Heart right ventricle (tissue), 16 donors: ENCODE measurements around the gene BFSP1. TPM values are rescaled to one million over a fixed set of nuclear protein-coding genes. Genes with fewer than 3 reads are reported as not detected.

Experiments used
- ATAC-seq, 8 donors: fragments of 200-7000 bp; cut with Tn5 transposase; one replicate each; pipeline ENCODE4 v1.9.1; 2020; ENCODE audit warnings: mild to moderate bottlenecking in 8 of 8, moderate library complexity in 8 of 8, moderate number of reproducible peaks in 1 of 8
- DNase-seq, 2 donors: peaks; one replicate each; pipeline ENCODE4 v3.0.0-alpha.2; 2020
- H3K27ac ChIP-seq, 10 donors: fragments of 200-600 bp; sonication (generic) in 2 of 10; one replicate each; pipeline versions ENCODE4 v1.5.0 to v1.8.0; 2020 to 2022; ENCODE audit warnings: mild to moderate bottlenecking in 3 of 10
- H3K27me3 ChIP-seq, 7 donors: fragments of 200-600 bp; one replicate each; pipeline ENCODE4 v1.8.0; 2021 to 2022; ENCODE audit warnings: mild to moderate bottlenecking in 2 of 7
- H3K36me3 ChIP-seq, 9 donors: fragments of 200-600 bp; sonication (generic) in 1 of 9; one replicate each; pipeline versions ENCODE4 v1.5.0 to v1.8.0; 2020 to 2022; ENCODE audit warnings: mild to moderate bottlenecking in 2 of 9
- H3K4me1 ChIP-seq, 9 donors: fragments of 200-600 bp; sonication (generic) in 1 of 9; one replicate each; pipeline versions ENCODE4 v1.5.0 to v1.8.0; 2020 to 2022; ENCODE audit warnings: mild to moderate bottlenecking in 4 of 9
- H3K4me3 ChIP-seq, 10 donors: fragments of 200-600 bp; sonication (generic) in 2 of 10; one replicate each; pipeline versions ENCODE4 v1.5.0 to v1.8.0; 2020 to 2022; ENCODE audit warnings: mild to moderate bottlenecking in 7 of 10, moderate library complexity in 2 of 10
- H3K9me3 ChIP-seq, 11 donors: fragments of 200-600 bp in 10 of 11; sonication (generic) in 2 of 11; one replicate each; pipeline versions ENCODE4 v1.5.0 to v1.8.0; 2013 to 2022; ENCODE audit warnings: mild to moderate bottlenecking in 2 of 11, control low read depth in 1 of 11, moderate library complexity in 1 of 11
- WGBS, 2 donors: extraction: QIAGEN DNeasy Blood & Tissue Kit; methylation state at CpG; one replicate each; pipeline ENCODE4 v1.1.7; 2013; ENCODE audit warnings: inconsistent platforms in 1 of 2; 5-methylcytosine and 5-hydroxymethylcytosine counted together
- intact Hi-C, 10 donors: fragments of 100-400 bp; cut with DNase I; formaldehyde crosslinking; loops; one replicate each; pipeline versions ENCODE4 v1.11.1 to v1.14.2; 2022
- polyA plus RNA-seq, 2 donors: library from polyadenylated mRNA; stranded (reverse); fragments of 200-250 nt; gene quantifications; one replicate each; pipeline ENCODE4 v1.2.3, GENCODE V29; 2013
- total RNA-seq, 10 donors: library from RNA; stranded (reverse); fragmentation: NEBNext Ultra II Directional in 3 of 10; extraction: Animal tissue kit (Norgen Biotek cat#: 25700) in 3 of 10; gene quantifications; one replicate each; pipeline versions ENCODE4 v1.2.1 to v1.2.4, GENCODE V29; 2021 to 2023
- TF ChIP-seq, protein P1 (sequence below), 9 donors: fragments of 200-600 bp; sonication (generic) in 2 of 9; IDR thresholded peaks; one replicate each; pipeline versions ENCODE4 v1.5.0 to v1.8.0; 2021 to 2022; ENCODE audit warnings: antibody characterized with exemption in 9 of 9, mild to moderate bottlenecking in 5 of 9, moderate library complexity in 1 of 9
- donor health status: Arrhythmogenic right ventricular cardiomyopathy.
- donor health status: ischemic (EF 13 %, LVEDD 7.1; RV severe dilation, severe dysfunction).
- donor health status: healthy with polysubstance abuse.
- donor health status: DM: no; HTN: yes; CAD: no.
- donor health status: DM: no; HTN: no; CAD: no.
- donor health status: ischemic (EF 25% LVEDD 6.9; RV normal size, moderate dysfunction).
- donor health status: ischemic (EF 25% LVEDD 5.7; RV mildly dilated, moderate dysfunction).
- donor health status: healthy.
- donor health status: DM: yes; HTN: yes; CAD: no.
- donor health status: Ischemic cardiomyopathy.
- donor health status: ischemic (EF 35%, LVEDD 5.7; RV mildly dilated, moderate dysfunction).
- donor health status: nonischemic (EF 11% LVEDD 7.7; RV severe dilation, severe dysfunction).
- donor health status: DM: yes; HTN: yes; CAD: no.
- donor health status: PGD.
- donor health status: ischemic (EF 29% LVEDD 5.4; RV normal size, mild dysfunction).
- donor health status: nonischemic (EF 23%, LVEDD 6.1; RV moderate dilation, normal function).

The BFSP1 gene
- total and polyA plus RNA-seq, 12 donors = 0.19 to 1.9 (median 0.61) TPM

DNA sequence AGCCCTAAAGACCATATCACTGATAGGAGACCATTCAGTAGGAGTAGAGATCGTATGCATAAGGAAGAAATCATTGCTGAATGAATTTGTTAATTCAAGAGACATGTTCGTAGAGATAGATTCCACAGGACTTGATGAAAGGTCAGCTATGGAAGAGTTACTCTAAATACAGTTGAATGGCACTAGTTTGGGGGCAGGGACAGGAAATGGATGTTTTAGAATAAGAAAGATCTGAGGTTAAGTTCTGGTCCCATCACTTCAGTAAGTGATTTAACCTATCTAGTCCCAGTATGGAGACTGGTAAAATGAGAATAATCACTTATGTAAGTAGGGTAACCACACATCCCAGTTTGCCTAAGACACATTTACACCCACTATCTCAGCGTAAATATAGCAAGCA is 2.9 kb upstream of the BFSP1 start:
- intact Hi-C loops = loop anchor here in 3 of 10 donors (10.0 kb wide), 2 partner anchors 361 to 371 kb away; no protein-coding TSS in a partner anchor
- no peaks in the 10 kb centered on the region for H3K9me3 ChIP-seq
- no peak overlapping the region for H3K27ac ChIP-seq
- no peaks in the 10 kb centered on the region for H3K36me3 ChIP-seq
- H3K4me3 ChIP-seq = no peak overlapping the region
- H3K4me1 ChIP-seq = peaks cover 0 to 25% (median 5%) of the 10 kb centered on the region in 9 donors
- TF ChIP-seq, protein P1, sequence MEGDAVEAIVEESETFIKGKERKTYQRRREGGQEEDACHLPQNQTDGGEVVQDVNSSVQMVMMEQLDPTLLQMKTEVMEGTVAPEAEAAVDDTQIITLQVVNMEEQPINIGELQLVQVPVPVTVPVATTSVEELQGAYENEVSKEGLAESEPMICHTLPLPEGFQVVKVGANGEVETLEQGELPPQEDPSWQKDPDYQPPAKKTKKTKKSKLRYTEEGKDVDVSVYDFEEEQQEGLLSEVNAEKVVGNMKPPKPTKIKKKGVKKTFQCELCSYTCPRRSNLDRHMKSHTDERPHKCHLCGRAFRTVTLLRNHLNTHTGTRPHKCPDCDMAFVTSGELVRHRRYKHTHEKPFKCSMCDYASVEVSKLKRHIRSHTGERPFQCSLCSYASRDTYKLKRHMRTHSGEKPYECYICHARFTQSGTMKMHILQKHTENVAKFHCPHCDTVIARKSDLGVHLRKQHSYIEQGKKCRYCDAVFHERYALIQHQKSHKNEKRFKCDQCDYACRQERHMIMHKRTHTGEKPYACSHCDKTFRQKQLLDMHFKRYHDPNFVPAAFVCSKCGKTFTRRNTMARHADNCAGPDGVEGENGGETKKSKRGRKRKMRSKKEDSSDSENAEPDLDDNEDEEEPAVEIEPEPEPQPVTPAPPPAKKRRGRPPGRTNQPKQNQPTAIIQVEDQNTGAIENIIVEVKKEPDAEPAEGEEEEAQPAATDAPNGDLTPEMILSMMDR (IDR thresholded peaks at IDR 0.05) = no peak
- H3K27me3 ChIP-seq = peaks cover 0 to 26% (median 0%) of the 10 kb centered on the region in 7 donors
- DNase-seq (no peak), ATAC-seq (no peak)
- 94% methylated on average over 3 of the region's 3 CpGs for WGBS, 2 donors

DNA sequence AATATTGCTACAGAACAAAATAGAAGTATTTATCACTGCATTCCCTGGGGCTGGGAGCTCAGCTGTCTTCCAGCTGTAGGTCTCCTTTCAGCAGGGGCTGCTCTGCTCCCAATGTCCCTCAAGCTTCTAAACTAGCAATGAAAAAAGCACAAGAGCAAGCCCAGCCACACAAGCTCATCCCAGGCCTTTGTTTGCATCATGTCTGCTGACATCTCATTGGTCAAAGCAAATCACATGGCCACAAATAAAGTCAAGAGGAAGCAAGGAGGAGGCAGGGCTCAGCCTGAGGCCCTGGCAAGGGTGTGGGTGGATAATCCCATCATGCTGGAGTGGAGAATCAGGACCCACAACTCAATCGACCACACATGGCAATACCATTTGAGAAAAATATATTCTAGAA is 2.2 kb upstream of the BFSP1 start:
- Histone ChIP-seq H3K36me3 (no peaks in the 10 kb centered on the region), H3K4me1 (peaks cover 0 to 25% (median 5%) of the 10 kb centered on the region in 9 donors), H3K27ac (no peak overlapping the region), H3K9me3 (no peaks in the 10 kb centered on the region), H3K27me3 (peaks cover 0 to 26% (median 0%) of the 10 kb centered on the region in 7 donors), H3K4me3 (no peak overlapping the region)
- DNase-seq (no peak), ATAC-seq (no peak)
- intact Hi-C loops = loop anchor here in 3 of 10 donors (10.0 kb wide), 2 partner anchors 361 to 371 kb away; no protein-coding TSS in a partner anchor
- 52 to 53% methylated on average over 1 of the region's 1 CpG for WGBS, 2 donors
- TF ChIP-seq, protein P1 (IDR thresholded peaks at IDR 0.05) = no peak

GRCh38 chr20:17531665-17532025 is 466 bp upstream of the BFSP1 start:
- intact Hi-C loops = loop anchor here in 3 of 10 donors (10.0 kb wide), 2 partner anchors 363 to 373 kb away; no protein-coding TSS in a partner anchor
- H3K9me3 ChIP-seq = no peaks in the 10 kb centered on the region

DNA sequence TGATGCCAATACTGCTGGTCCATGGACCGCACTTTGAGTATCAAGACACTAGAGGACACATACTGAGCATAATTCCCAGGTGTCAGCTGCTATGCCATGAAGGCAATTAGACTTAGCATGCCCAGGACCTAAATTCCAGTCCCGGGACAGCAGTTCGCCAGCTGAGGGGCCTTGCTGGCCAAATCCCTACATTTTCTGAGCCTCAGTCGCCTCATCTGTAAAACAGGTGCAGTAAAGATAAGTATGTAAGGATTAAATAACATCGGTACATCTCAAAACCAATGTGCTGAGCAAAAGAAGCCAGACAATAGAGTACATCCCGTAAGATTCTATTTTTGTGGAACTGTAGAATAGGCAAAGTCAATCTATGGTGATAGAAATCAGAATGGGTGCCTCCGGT is 1.0 kb downstream of the BFSP1 start:
- DNase-seq (no peak), ATAC-seq (no peak)
- H3K36me3 ChIP-seq = no peaks in the 10 kb centered on the region
- no peaks in the 10 kb centered on the region for H3K9me3 ChIP-seq
- peak overlapping the region in 1 of 10 donors; percentile 58 for H3K4me3 ChIP-seq
- no peak overlapping the region for H3K27ac ChIP-seq
- TF ChIP-seq, protein P1 (IDR thresholded peaks at IDR 0.05) = no peak
- WGBS, 2 donors = 90 to 92% methylated on average over 7 of the region's 7 CpGs
- peaks cover 0 to 21% (median 5%) of the 10 kb centered on the region in 9 donors for H3K4me1 ChIP-seq
- peaks cover 0 to 26% (median 0%) of the 10 kb centered on the region in 7 donors for H3K27me3 ChIP-seq
- intact Hi-C loops = loop anchor here in 3 of 10 donors (10.0 kb wide), 2 partner anchors 365 to 375 kb away; no protein-coding TSS in a partner anchor

More at GRCh38 chr20:17531665-17532025, 466 bp upstream of the BFSP1 start:
- H3K36me3 ChIP-seq = no peaks in the 10 kb centered on the region
- peaks cover 0 to 26% (median 0%) of the 10 kb centered on the region in 7 donors for H3K27me3 ChIP-seq
- H3K27ac ChIP-seq = peak overlapping the region in 8 of 10 donors; percentile 47 to 67 (median 61)
- DNase-seq (no peak), ATAC-seq (peak in 1 of 8 donors; percentile 40)
- peak overlapping the region; percentile 32 to 63 (median 57) for H3K4me3 ChIP-seq
- H3K4me1 ChIP-seq = peaks cover 0 to 21% (median 5%) of the 10 kb centered on the region in 9 donors
- 69 to 77% methylated on average over 5 of the region's 5 CpGs for WGBS, 2 donors
- TF ChIP-seq, protein P1 (IDR thresholded peaks at IDR 0.05) = no peak
